RWPE2 (cell line): ENCODE data around the gene CACNA2D2.

ENCODE experiments used
- ATAC-seq: fragments of 200-7000 bp; cut with Tn5 transposase; 3 replicates; pipeline ENCODE4 v1.9.1; 2021; ENCODE audit warnings: low read depth
- DNase-seq: peaks from one replicate; pipeline ENCODE4 v3.0.0-alpha.2; 2020; ENCODE audit warnings: low spot score
- H3K27ac ChIP-seq: fragments of 450-650 bp; 2 replicates; pipeline ENCODE4 v1.5.1; 2017; ENCODE audit warnings: mild to moderate bottlenecking; ENCODE audit not compliant: poor library complexity, severe bottlenecking
- H3K27me3 ChIP-seq: fragments of 250-450 bp; sonication (Bioruptor Pico); 2 replicates; pipeline ENCODE4 v1.5.1; 2021; ENCODE audit warnings: mild to moderate bottlenecking, moderate library complexity; ENCODE audit not compliant: insufficient read depth, poor library complexity, severe bottlenecking
- H3K36me3 ChIP-seq: fragments of 250-450 bp; sonication (Bioruptor Pico); 2 replicates; pipeline ENCODE4 v1.5.1; 2020; ENCODE audit warnings: low read depth, mild to moderate bottlenecking, moderate library complexity
- H3K4me1 ChIP-seq: fragments of 250-450 bp; sonication (Bioruptor Pico); 2 replicates; pipeline ENCODE4 v1.5.1; 2021; ENCODE audit warnings: mild to moderate bottlenecking, moderate library complexity; ENCODE audit not compliant: insufficient read depth, poor library complexity, severe bottlenecking
- H3K4me3 ChIP-seq: fragments of 250-450 bp; sonication (Bioruptor Pico); 2 replicates; pipeline ENCODE4 v1.5.1; 2021; ENCODE audit warnings: mild to moderate bottlenecking, moderate library complexity; ENCODE audit not compliant: severe bottlenecking
- H3K9me3 ChIP-seq: fragments of 250-450 bp; sonication (Bioruptor Pico); 2 replicates; pipeline ENCODE4 v1.5.1; 2021; ENCODE audit warnings: mild to moderate bottlenecking, moderate library complexity; ENCODE audit not compliant: severe bottlenecking
- CTCF ChIP-seq: fragments of 450-650 bp; IDR thresholded peaks from one replicate; pipeline ENCODE4 v1.5.1; 2017; ENCODE audit warnings: mild to moderate bottlenecking, moderate library complexity; ENCODE audit not compliant: poor library complexity, severe bottlenecking

CACNA2D2 gene

GRCh38 chr3:50484722-50485121 is 18.7 kb downstream of the CACNA2D2 start:
- H3K4me1 ChIP-seq: no peaks in the 10 kb centered on the region
- DNase-seq: no peak

GRCh38 chr3:50483374-50483773 is 20.1 kb downstream of the CACNA2D2 start:
- no peak overlapping the region for H3K27ac ChIP-seq
- ATAC-seq (no peak), DNase-seq (no peak)
- no peaks in the 10 kb centered on the region for H3K9me3 ChIP-seq
- no peaks in the 10 kb centered on the region for H3K4me1 ChIP-seq
- H3K4me3 ChIP-seq: no peak overlapping the region
- TF ChIP-seq CTCF: no peak
- no peaks in the 10 kb centered on the region for H3K27me3 ChIP-seq
- no peaks in the 10 kb centered on the region for H3K36me3 ChIP-seq

More at GRCh38 chr3:50484722-50485121, 18.7 kb downstream of the CACNA2D2 start:
- no peak for TF ChIP-seq CTCF
- Histone ChIP-seq H3K4me3 (no peak overlapping the region), H3K36me3 (no peaks in the 10 kb centered on the region), H3K9me3 (no peaks in the 10 kb centered on the region), H3K27ac (no peak overlapping the region), H3K27me3 (no peaks in the 10 kb centered on the region)
- ATAC-seq: no peak

- Histone ChIP-seq H3K27me3 (no peaks in the 10 kb centered on the region), H3K9me3 (no peaks in the 10 kb centered on the region), H3K36me3 (no peaks in the 10 kb centered on the region), H3K4me3 (no peak overlapping the region), H3K27ac (no peak overlapping the region), H3K4me1 (no peaks in the 10 kb centered on the region)
- peak; percentile 21; the same call in 1 of the 3 replicates for ATAC-seq
- no peak for DNase-seq
- TF ChIP-seq CTCF: no peak
Observed at GRCh38 chr3:50481992-50482391, 21.4 kb downstream of the CACNA2D2 start.

- H3K27ac ChIP-seq: no peak overlapping the region
- DNase-seq: no peak
- ATAC-seq: no peak
- no peaks in the 10 kb centered on the region for H3K27me3 ChIP-seq
- H3K9me3 ChIP-seq: no peaks in the 10 kb centered on the region
- no peaks in the 10 kb centered on the region for H3K36me3 ChIP-seq
- no peaks in the 10 kb centered on the region for H3K4me1 ChIP-seq
- H3K4me3 ChIP-seq: no peak overlapping the region
- no peak for TF ChIP-seq CTCF
Observed at GRCh38 chr3:50480471-50480870, 23.0 kb downstream of the CACNA2D2 start.

GRCh38 chr3:50479523-50479922 is 23.9 kb downstream of the CACNA2D2 start:
- ATAC-seq (no peak), DNase-seq (no peak)
- Histone ChIP-seq H3K9me3 (no peaks in the 10 kb centered on the region), H3K4me1 (no peaks in the 10 kb centered on the region), H3K4me3 (no peak overlapping the region), H3K27ac (no peak overlapping the region), H3K36me3 (no peaks in the 10 kb centered on the region), H3K27me3 (no peaks in the 10 kb centered on the region)
- TF ChIP-seq CTCF: no peak
